Measurements from ENCODE around the gene SGPP2.
"Not testable (repeated sequence)": the region's sequence is repeated elsewhere in the genome, so short reads cannot be mapped to it uniquely, and the experiment has no call there.

Gene SGPP2

GRCh38 chr2:222535477-222535876, 111.1 kb downstream of the SGPP2 start:
- no peak for DNase-seq

- DNase-seq, result no peak
Observed at GRCh38 chr2:222538535-222538934, 114.2 kb downstream of the SGPP2 start.

- no peak for DNase-seq
Observed at GRCh38 chr2:222544661-222545060, 120.3 kb downstream of the SGPP2 start.

- no peak for DNase-seq
Observed at GRCh38 chr2:222545823-222546795, 121.8 kb downstream of the SGPP2 start.

GRCh38 chr2:222547083-222547482, 122.7 kb downstream of the SGPP2 start:
- DNase-seq, result no peak

- peak; percentile 6 for DNase-seq
Observed at GRCh38 chr2:222548992-222549391, 124.6 kb downstream of the SGPP2 start.

- DNase-seq, result no peak
Observed at GRCh38 chr2:222554517-222554916, 130.2 kb downstream of the SGPP2 start.

- no peak for DNase-seq
Observed at GRCh38 chr2:222561151-222561550, 136.8 kb downstream of the SGPP2 start.

- DNase-seq, result peak; percentile 49
Observed at GRCh38 chr2:222561817-222562645, 137.7 kb downstream of the SGPP2 start.

GRCh38 chr2:222563106-222563718, 138.9 kb downstream of the SGPP2 start:
- DNase-seq, result no peak

- no peak for DNase-seq
Observed at GRCh38 chr2:222563936-222564335, 139.6 kb downstream of the SGPP2 start.

GRCh38 chr2:222566229-222566628, 141.9 kb downstream of the SGPP2 start:
- DNase-seq, result no peak

GRCh38 chr2:222568865-222569264, 144.5 kb downstream of the SGPP2 start:
- DNase-seq, result peak; percentile 69

- DNase-seq, result peak; percentile 52
Observed at GRCh38 chr2:222569826-222570225, 145.5 kb downstream of the SGPP2 start.

GRCh38 chr2:222572264-222572721, 147.9 kb downstream of the SGPP2 start:
- DNase-seq, result peak; percentile 12

GRCh38 chr2:222572751-222573174, 148.4 kb downstream of the SGPP2 start:
- DNase-seq, result peak; percentile 42

GRCh38 chr2:222575618-222576017, 151.3 kb downstream of the SGPP2 start:
- DNase-seq, result no peak

- DNase-seq, result no peak
Observed at GRCh38 chr2:222576171-222577081, 152.1 kb downstream of the SGPP2 start.

- DNase-seq, result no peak
Observed at GRCh38 chr2:222577341-222577740, 153.0 kb downstream of the SGPP2 start.

- no peak for DNase-seq
Observed at GRCh38 chr2:222582928-222583327, 158.6 kb downstream of the SGPP2 start.

- DNase-seq, result not testable (repeated sequence)
Observed at GRCh38 chr2:222584589-222584988, 160.2 kb downstream of the SGPP2 start.

- DNase-seq, result no peak
Observed at GRCh38 chr2:222591661-222592060, 167.3 kb downstream of the SGPP2 start.
